A549 (cell line): ENCODE measurements around the gene CAMTA1. TPM values are rescaled to one million over a fixed set of nuclear protein-coding genes. Genes with fewer than 3 reads are reported as not detected.

ENCODE experiments used
- ATAC-seq, 2 experiments: fragments of 200-7000 bp in 1 of 2; fragments of >200 bp in 1 of 2; cut with Nextera tagmentation in 1 of 2; cut with Tn5 transposase in 1 of 2; 3 replicates each; pipeline versions ENCODE4 v1.8.0 to v1.9.1; 2018 to 2020; ENCODE audit warnings: mild to moderate bottlenecking in 1 of 2, moderate library complexity in 1 of 2
- CTCF ChIA-PET: fragments of 300-600 bp; sonication (Branson Sonifier 250); formaldehyde crosslinking; extraction: SDS; loops from one replicate; lab custom pipeline; 2021; ENCODE audit warnings: antibody characterized with exemption, inconsistent platforms; lab: Yijun Ruan, JAX
- POLR2A ChIA-PET: fragments of 350-600 bp; formaldehyde crosslinking; extraction: SDS; loops from one replicate; lab custom pipeline; 2021; ENCODE audit warnings: antibody characterized with exemption, inconsistent platforms; lab: Yijun Ruan, JAX
- DNase-seq, 2 experiments: peaks; one replicate each; pipeline versions ENCODE4 v3.0.0 to v3.0.0-alpha.2; 2011 to 2016; ENCODE audit warnings: low read depth in 1 of 2, low spot score in 1 of 2
- FAIRE-seq: peaks from 2 replicates; lab custom pipeline; 2011; peaks lifted over from hg19 to GRCh38; lab: Jason Lieb, UNC
- H3K27ac ChIP-seq, 2 experiments: fragments of >200 bp; sonication (Bioruptor Twin); formaldehyde crosslinking; 3 replicates each; pipeline ENCODE4 v1.5.1; 2016 to 2017
- H3K4me1 ChIP-seq: fragments of >200 bp; sonication (Bioruptor Twin); formaldehyde crosslinking; 3 replicates; pipeline ENCODE4 v1.6.1; 2016
- H3K4me2 ChIP-seq: fragments of >200 bp; sonication (Bioruptor Twin); formaldehyde crosslinking; 3 replicates; pipeline ENCODE4 v1.6.1; 2016
- H3K4me3 ChIP-seq: fragments of >200 bp; sonication (Bioruptor Twin); formaldehyde crosslinking; 3 replicates; pipeline ENCODE4 v1.5.1; 2016
- H3K9me3 ChIP-seq: fragments of >200 bp; sonication (Bioruptor Twin); formaldehyde crosslinking; 3 replicates; pipeline ENCODE4 v1.6.1; 2016
- BHLHE40 ChIP-seq: IDR thresholded peaks from 2 replicates; pipeline ENCODE4 v1.6.1; 2012; ENCODE audit warnings: low read depth, low read length, inconsistent platforms
- CBX2 ChIP-seq: fragments of 200-600 bp; sonication (generic); IDR thresholded peaks from 2 replicates; pipeline ENCODE4 v1.6.1; 2016; ENCODE audit warnings: low read depth, mild to moderate bottlenecking, borderline replicate concordance
- CEBPB ChIP-seq, 2 experiments: fragments of >200 bp in 1 of 2; sonication (Bioruptor Twin) in 1 of 2; formaldehyde crosslinking in 1 of 2; IDR thresholded peaks; 2 replicates each; pipeline ENCODE4 v1.6.1; 2012 to 2016
- CHD2 ChIP-seq: fragments of 150-350 bp; IDR thresholded peaks from 2 replicates; pipeline ENCODE4 v1.6.1; 2014; ENCODE audit warnings: low read length; ENCODE audit not compliant: partially characterized antibody
- EHF ChIP-seq: fragments of 250-450 bp; sonication (Bioruptor Pico); IDR thresholded peaks from 2 replicates; pipeline ENCODE4 v1.5.0; 2020; ENCODE audit warnings: mild to moderate bottlenecking
- EHMT2 ChIP-seq: fragments of 200-600 bp; sonication (generic); IDR thresholded peaks from 2 replicates; pipeline ENCODE4 v1.6.1; 2016; ENCODE audit warnings: antibody characterized with exemption, low read depth, mild to moderate bottlenecking, moderate library complexity
- ESRRA ChIP-seq: fragments of 150-350 bp; IDR thresholded peaks from 2 replicates; pipeline ENCODE4 v1.6.1; 2014; ENCODE audit warnings: mild to moderate bottlenecking, low read length, borderline replicate concordance
- FOSL2 ChIP-seq, 2 experiments: fragments of 450-650 bp in 1 of 2; fragments of >200 bp in 1 of 2; sonication (Bioruptor Twin) in 1 of 2; formaldehyde crosslinking; IDR thresholded peaks; 2 replicates each; pipeline versions ENCODE4 v1.5.0 to v1.6.1; 2016 to 2020; ENCODE audit warnings: mild to moderate bottlenecking in 1 of 2, moderate library complexity in 1 of 2
- FOXS1 ChIP-seq: fragments of 250-450 bp; sonication (Bioruptor Pico); IDR thresholded peaks from 2 replicates; pipeline ENCODE4 v1.5.0; 2020; ENCODE audit warnings: mild to moderate bottlenecking, moderate library complexity
- HDAC2 ChIP-seq: fragments of 200-600 bp; sonication (generic); IDR thresholded peaks from 2 replicates; pipeline ENCODE4 v1.6.1; 2016
- HEYL ChIP-seq: fragments of 250-450 bp; sonication (Bioruptor Pico); IDR thresholded peaks from 2 replicates; pipeline ENCODE4 v1.8.0; 2021; ENCODE audit warnings: mild to moderate bottlenecking, moderate library complexity
- HOXB5 ChIP-seq: fragments of 250-450 bp; sonication (Bioruptor Pico); IDR thresholded peaks from 2 replicates; pipeline ENCODE4 v1.5.0; 2020; ENCODE audit warnings: mild to moderate bottlenecking, moderate library complexity
- KDM1A ChIP-seq: fragments of 200-600 bp; sonication (generic); IDR thresholded peaks from 2 replicates; pipeline ENCODE4 v1.6.1; 2016; ENCODE audit warnings: low read depth, mild to moderate bottlenecking
- KDM5A ChIP-seq: fragments of 200-600 bp; sonication (generic); IDR thresholded peaks from 2 replicates; pipeline ENCODE4 v1.6.1; 2016; ENCODE audit warnings: antibody characterized with exemption, mild to moderate bottlenecking
- MAZ ChIP-seq: fragments of 150-350 bp; IDR thresholded peaks from 2 replicates; pipeline ENCODE4 v1.6.1; 2014; ENCODE audit warnings: antibody characterized with exemption, low read depth, low read length, borderline replicate concordance
- MYC ChIP-seq: IDR thresholded peaks from 2 replicates; pipeline ENCODE4 v1.6.1; 2012; ENCODE audit warnings: mild to moderate bottlenecking, inconsistent platforms, low read length, improper control_type of control experiment, borderline replicate concordance
- NFE2L2 ChIP-seq: fragments of 150-350 bp; conservative IDR thresholded peaks from 2 replicates; pipeline ENCODE4 v1.6.1; 2014; ENCODE audit warnings: low read length
- NPAS2 ChIP-seq: fragments of 250-450 bp; sonication (Bioruptor Pico); IDR thresholded peaks from 2 replicates; pipeline ENCODE4 v1.8.0; 2022; ENCODE audit warnings: mild to moderate bottlenecking, moderate library complexity, borderline replicate concordance
- RNF2 ChIP-seq: fragments of 200-600 bp; sonication (generic); IDR thresholded peaks from 2 replicates; pipeline ENCODE4 v1.6.1; 2016; ENCODE audit warnings: low read depth, mild to moderate bottlenecking, antibody characterized with exemption, moderate library complexity, borderline replicate concordance
- ZC3H11A ChIP-seq: fragments of 450-650 bp; IDR thresholded peaks from 2 replicates; pipeline ENCODE4 v1.6.1; 2014; ENCODE audit warnings: antibody characterized with exemption, mild to moderate bottlenecking
- ZNF302 ChIP-seq: fragments of 250-450 bp; sonication (Bioruptor Pico); IDR thresholded peaks from 2 replicates; pipeline ENCODE4 v1.9.0; 2021; ENCODE audit warnings: inconsistent platforms, mild to moderate bottlenecking, moderate library complexity
- WGBS: methylation state at CpG from one replicate; pipeline ENCODE4 v1.1.6; 2017; ENCODE audit errors: missing lambda C conversion rate; 5-methylcytosine and 5-hydroxymethylcytosine counted together
- polyA plus RNA-seq, 4 experiments: library from polyadenylated mRNA; depleted of rRNA in 3 of 4; stranded (reverse); fragments of >200 nt; fragmentation: RNase III in 1 of 4; extraction: RNeasy Plus Mini Kit Qiagen cat#74134 plus additional on column Dnase treatment in 1 of 4; gene quantifications; 2 replicates in 3 of 4; 3 replicates in 1 of 4; pipeline ENCODE4 v1.2.3, GENCODE V29; 2011 to 2017
- TF ChIP-seq, protein P1 (sequence below): fragments of >200 bp; sonication (Bioruptor Twin); formaldehyde crosslinking; IDR thresholded peaks from 3 replicates; pipeline ENCODE4 v1.6.1; 2016
- TF ChIP-seq, protein P2 (sequence below): fragments of >200 bp; sonication (Bioruptor Twin); formaldehyde crosslinking; IDR thresholded peaks from 3 replicates; pipeline ENCODE4 v1.5.1; 2016
- TF ChIP-seq, protein P3 (sequence below): fragments of 450-650 bp; IDR thresholded peaks from 2 replicates; pipeline ENCODE4 v1.6.1; 2014; ENCODE audit warnings: antibody characterized with exemption
- TF ChIP-seq, protein P4 (sequence below): IDR thresholded peaks from 2 replicates; pipeline ENCODE4 v1.6.1; 2012

The CAMTA1 gene
- polyA plus RNA-seq, 2 of the 4 experiments (the other 2 are of a cell fraction), result 58.8 to 75.0 TPM

DNA sequence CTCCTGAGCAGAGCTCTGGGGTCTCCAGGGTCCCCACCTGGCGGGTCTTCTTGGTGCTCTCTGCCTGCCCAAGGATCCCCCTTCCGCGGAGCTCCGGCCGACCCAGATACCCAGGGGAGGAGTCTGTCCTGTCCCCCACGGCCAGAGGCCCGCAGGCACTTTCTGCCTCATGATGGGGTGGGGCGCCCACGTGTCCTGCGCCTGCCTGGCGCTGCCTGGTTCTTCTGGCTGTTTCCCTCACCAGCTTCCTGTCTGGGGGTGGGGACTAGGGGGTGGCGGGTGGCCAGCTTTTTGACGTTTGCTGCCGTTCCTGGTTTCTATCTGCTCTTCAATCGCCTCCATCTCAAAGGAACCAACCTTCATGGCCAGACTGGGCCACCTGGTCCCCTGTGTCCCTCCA lies 672.6 kb downstream of the CAMTA1 start:
- TF ChIP-seq MAZ, result no peak
- TF ChIP-seq HDAC2, result no peak
- TF ChIP-seq ZNF302 (CRISPR knock-in tag), result no peak
- TF ChIP-seq, protein P1, sequence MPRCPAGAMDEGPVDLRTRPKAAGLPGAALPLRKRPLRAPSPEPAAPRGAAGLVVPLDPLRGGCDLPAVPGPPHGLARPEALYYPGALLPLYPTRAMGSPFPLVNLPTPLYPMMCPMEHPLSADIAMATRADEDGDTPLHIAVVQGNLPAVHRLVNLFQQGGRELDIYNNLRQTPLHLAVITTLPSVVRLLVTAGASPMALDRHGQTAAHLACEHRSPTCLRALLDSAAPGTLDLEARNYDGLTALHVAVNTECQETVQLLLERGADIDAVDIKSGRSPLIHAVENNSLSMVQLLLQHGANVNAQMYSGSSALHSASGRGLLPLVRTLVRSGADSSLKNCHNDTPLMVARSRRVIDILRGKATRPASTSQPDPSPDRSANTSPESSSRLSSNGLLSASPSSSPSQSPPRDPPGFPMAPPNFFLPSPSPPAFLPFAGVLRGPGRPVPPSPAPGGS, result no peak
- no peak for TF ChIP-seq HEYL (CRISPR knock-in tag)
- TF ChIP-seq NFE2L2, result no peak
- TF ChIP-seq EHF (CRISPR knock-in tag), result no peak
- no peak for TF ChIP-seq KDM1A
- no peak for TF ChIP-seq HOXB5
- TF ChIP-seq ESRRA, result no peak
- TF ChIP-seq NPAS2, result no peak
- no peak for TF ChIP-seq CHD2
- TF ChIP-seq RNF2, result no peak
- TF ChIP-seq MYC, result no peak
- TF ChIP-seq BHLHE40, result no peak
- no peak for TF ChIP-seq CBX2
- TF ChIP-seq ZC3H11A, result no peak
- TF ChIP-seq, protein P2, sequence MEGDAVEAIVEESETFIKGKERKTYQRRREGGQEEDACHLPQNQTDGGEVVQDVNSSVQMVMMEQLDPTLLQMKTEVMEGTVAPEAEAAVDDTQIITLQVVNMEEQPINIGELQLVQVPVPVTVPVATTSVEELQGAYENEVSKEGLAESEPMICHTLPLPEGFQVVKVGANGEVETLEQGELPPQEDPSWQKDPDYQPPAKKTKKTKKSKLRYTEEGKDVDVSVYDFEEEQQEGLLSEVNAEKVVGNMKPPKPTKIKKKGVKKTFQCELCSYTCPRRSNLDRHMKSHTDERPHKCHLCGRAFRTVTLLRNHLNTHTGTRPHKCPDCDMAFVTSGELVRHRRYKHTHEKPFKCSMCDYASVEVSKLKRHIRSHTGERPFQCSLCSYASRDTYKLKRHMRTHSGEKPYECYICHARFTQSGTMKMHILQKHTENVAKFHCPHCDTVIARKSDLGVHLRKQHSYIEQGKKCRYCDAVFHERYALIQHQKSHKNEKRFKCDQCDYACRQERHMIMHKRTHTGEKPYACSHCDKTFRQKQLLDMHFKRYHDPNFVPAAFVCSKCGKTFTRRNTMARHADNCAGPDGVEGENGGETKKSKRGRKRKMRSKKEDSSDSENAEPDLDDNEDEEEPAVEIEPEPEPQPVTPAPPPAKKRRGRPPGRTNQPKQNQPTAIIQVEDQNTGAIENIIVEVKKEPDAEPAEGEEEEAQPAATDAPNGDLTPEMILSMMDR, result no peak
- no peak for TF ChIP-seq FOXS1 (CRISPR knock-in tag)
- TF ChIP-seq, protein P3, sequence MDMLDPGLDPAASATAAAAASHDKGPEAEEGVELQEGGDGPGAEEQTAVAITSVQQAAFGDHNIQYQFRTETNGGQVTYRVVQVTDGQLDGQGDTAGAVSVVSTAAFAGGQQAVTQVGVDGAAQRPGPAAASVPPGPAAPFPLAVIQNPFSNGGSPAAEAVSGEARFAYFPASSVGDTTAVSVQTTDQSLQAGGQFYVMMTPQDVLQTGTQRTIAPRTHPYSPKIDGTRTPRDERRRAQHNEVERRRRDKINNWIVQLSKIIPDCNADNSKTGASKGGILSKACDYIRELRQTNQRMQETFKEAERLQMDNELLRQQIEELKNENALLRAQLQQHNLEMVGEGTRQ, result no peak
- no peak overlapping the region for H3K4me3 ChIP-seq
- no peaks in the 10 kb centered on the region for H3K9me3 ChIP-seq
- H3K4me1 ChIP-seq, result no peaks in the 10 kb centered on the region
- H3K4me2 ChIP-seq, result no peak overlapping the region
- peak overlapping the region in 1 of 2 experiments; percentile 28; a peak in 1 of 6 replicates for H3K27ac ChIP-seq
- no peak for FAIRE-seq
- no peak for ATAC-seq
- DNase-seq, result no peak
- 93% methylated on average over 8 of the region's 15 CpGs for WGBS
- ChIA-PET POLR2A (no interaction called here), CTCF (interaction anchor here (1.4 to 1.5 kb wide), 2 partner anchors 12 to 59 kb away, joined by 3 read pairs; no protein-coding TSS in a partner anchor)

DNA sequence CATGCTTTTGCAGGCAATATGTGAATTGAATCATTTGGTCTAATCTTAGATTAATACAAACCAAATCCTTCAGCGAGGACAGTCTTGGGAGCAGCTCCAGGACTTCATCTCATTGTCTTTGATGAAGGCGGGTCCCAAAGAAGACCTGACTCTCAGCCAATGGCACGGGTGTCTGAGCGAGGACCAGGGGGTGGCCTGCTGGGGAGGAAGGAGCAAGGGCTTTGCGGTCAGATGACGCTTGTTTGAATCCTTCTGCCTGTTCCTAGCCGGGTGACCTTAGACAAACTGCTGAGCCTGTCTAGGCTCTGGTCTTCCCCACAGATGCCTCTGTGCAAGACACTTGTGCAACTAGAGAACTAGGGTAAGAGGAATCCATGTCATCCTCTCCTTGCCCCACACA lies 673.7 kb downstream of the CAMTA1 start:
- 94% methylated on average over 6 of the region's 7 CpGs for WGBS
- DNase-seq (no peak), FAIRE-seq (no peak), ATAC-seq (no peak)
- H3K4me2 ChIP-seq, result no peak overlapping the region
- no peaks in the 10 kb centered on the region for H3K4me1 ChIP-seq
- POLR2A ChIA-PET, result no interaction called here
- TF ChIP-seq NPAS2 (no peak), KDM5A (no peak), FOSL2 (IDR thresholded peaks at IDR 0.05) (no peak), FOSL2 (CRISPR knock-in tag; IDR thresholded peaks at IDR 0.05) (no peak), CEBPB (IDR thresholded peaks at IDR 0.05) (no peak), EHMT2 (no peak)
- TF ChIP-seq, protein P2, result no peak
- TF ChIP-seq, protein P4, sequence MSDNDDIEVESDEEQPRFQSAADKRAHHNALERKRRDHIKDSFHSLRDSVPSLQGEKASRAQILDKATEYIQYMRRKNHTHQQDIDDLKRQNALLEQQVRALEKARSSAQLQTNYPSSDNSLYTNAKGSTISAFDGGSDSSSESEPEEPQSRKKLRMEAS, result no peak
- CTCF ChIA-PET, result interaction anchor here (1.0 kb wide), 1 partner anchor 16 kb away, joined by 3 read pairs; no protein-coding TSS in a partner anchor
- no peaks in the 10 kb centered on the region for H3K9me3 ChIP-seq
- no peak overlapping the region for H3K4me3 ChIP-seq
- H3K27ac ChIP-seq, result peak overlapping the region in 1 of 2 experiments; percentile 42; a peak in 1 of 6 replicates
